HFFc6 (cell line): ENCODE data around the gene TMEM87A. TPM values are rescaled to one million over a fixed set of nuclear protein-coding genes. Genes with fewer than 3 reads are reported as not detected.

Experiments used
- DNase-seq: peaks from one replicate; pipeline ENCODE4 v3.0.0-alpha.2; 2018
- H3K27ac Mint-ChIP-seq: 2 replicates; pipeline ENCODE4 v1.8.0; 2020; ENCODE audit warnings: mild to moderate bottlenecking, mixed read lengths
- H3K27me3 Mint-ChIP-seq: 2 replicates; pipeline ENCODE4 v1.8.0; 2021; ENCODE audit warnings: mild to moderate bottlenecking, moderate library complexity, mixed read lengths; ENCODE audit not compliant: insufficient read depth
- H3K36me3 Mint-ChIP-seq: 2 replicates; pipeline ENCODE4 v1.8.0; 2021; ENCODE audit warnings: low read depth, mixed read lengths
- H3K4me1 Mint-ChIP-seq: 2 replicates; pipeline ENCODE4 v1.8.0; 2020; ENCODE audit warnings: low read depth, mixed read lengths
- H3K4me3 Mint-ChIP-seq: 2 replicates; pipeline ENCODE4 v1.8.0; 2020; ENCODE audit warnings: mild to moderate bottlenecking, moderate library complexity, mixed read lengths
- H3K9me3 Mint-ChIP-seq: 2 replicates; pipeline ENCODE4 v1.8.0; 2020; ENCODE audit warnings: mild to moderate bottlenecking, mixed read lengths
- total RNA-seq, 6 experiments: library from RNA; stranded (reverse); fragmentation: NEBNext Ultra II Directional; extraction: Animal tissue kit (Norgen Biotek cat#: 25700); gene quantifications; 2 replicates in 1 of 6; 3 replicates in 5 of 6; pipeline ENCODE4 v1.2.3, GENCODE V29; 2021
- TF ChIP-seq, protein P1 (sequence below): fragments of 200-600 bp; sonication (generic); IDR thresholded peaks from 2 replicates; pipeline ENCODE4 v1.5.0; 2021; ENCODE audit warnings: antibody characterized with exemption, mild to moderate bottlenecking

Gene TMEM87A
- total RNA-seq, 6 experiments from 2014 or later, result 37.7 to 43.5 (median 40.1) TPM

DNA sequence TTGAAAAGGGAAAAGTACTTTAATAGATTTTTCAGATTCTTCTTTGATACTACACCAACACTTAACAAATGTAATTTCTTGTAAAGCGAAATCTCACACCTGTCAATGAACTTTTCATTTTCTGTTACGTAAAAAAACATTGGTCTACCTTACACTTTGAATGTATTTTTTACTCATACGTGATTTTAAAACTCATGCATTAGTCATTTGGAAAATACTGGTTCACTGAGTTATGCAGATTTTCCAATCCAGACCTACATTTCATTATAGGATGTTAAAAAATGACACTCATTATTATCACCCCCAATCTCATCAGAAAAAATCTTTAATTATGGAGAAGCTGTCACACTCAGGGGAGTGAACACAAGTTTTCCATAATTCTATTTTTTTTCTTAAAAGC, 79.8 kb downstream of the TMEM87A start:
- no peak for DNase-seq
- no peaks in the 10 kb centered on the region for H3K9me3 Mint-ChIP-seq
- peaks cover 14% of the 10 kb centered on the region for H3K4me1 Mint-ChIP-seq
- H3K27ac Mint-ChIP-seq, result no peak overlapping the region
- H3K4me3 Mint-ChIP-seq, result no peak overlapping the region
- peaks cover 30% of the 10 kb centered on the region for H3K36me3 Mint-ChIP-seq
- TF ChIP-seq, protein P1, sequence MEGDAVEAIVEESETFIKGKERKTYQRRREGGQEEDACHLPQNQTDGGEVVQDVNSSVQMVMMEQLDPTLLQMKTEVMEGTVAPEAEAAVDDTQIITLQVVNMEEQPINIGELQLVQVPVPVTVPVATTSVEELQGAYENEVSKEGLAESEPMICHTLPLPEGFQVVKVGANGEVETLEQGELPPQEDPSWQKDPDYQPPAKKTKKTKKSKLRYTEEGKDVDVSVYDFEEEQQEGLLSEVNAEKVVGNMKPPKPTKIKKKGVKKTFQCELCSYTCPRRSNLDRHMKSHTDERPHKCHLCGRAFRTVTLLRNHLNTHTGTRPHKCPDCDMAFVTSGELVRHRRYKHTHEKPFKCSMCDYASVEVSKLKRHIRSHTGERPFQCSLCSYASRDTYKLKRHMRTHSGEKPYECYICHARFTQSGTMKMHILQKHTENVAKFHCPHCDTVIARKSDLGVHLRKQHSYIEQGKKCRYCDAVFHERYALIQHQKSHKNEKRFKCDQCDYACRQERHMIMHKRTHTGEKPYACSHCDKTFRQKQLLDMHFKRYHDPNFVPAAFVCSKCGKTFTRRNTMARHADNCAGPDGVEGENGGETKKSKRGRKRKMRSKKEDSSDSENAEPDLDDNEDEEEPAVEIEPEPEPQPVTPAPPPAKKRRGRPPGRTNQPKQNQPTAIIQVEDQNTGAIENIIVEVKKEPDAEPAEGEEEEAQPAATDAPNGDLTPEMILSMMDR, result no peak
- no peaks in the 10 kb centered on the region for H3K27me3 Mint-ChIP-seq

DNA sequence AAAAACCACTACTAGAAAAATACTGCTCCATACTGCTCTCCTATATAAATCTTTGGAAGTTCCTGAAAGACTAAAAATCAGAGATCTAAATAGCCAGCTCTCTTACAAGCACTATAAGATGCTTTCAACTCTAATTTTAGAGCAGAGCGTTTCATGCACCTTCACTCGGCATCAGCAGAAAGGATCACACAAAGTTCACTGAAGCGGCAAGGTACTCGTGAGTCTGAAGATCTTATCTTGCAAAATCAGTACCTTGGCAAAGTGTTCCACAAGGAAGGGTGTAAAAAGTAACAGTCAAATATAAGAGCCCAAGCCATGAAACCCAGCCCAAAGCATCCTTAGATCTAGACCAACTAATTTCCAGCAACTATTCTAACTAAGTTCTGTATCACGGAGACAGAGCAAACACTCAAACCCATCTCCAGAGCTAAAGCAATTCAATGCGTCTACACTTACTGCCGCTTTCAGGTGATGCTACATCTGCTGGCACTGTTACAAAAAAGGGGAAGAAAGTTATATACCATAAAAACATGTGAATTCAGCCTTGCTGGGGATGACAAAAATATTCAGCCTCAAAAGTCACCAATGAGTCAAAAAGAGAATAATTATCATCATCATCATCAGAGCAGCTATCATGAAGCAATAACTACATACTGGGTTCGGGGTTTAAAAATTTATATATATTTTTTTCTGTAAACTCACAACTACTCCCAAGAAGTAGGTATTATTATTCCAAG, 81.5 kb downstream of the TMEM87A start:
- no peaks in the 10 kb centered on the region for H3K27me3 Mint-ChIP-seq

DNA sequence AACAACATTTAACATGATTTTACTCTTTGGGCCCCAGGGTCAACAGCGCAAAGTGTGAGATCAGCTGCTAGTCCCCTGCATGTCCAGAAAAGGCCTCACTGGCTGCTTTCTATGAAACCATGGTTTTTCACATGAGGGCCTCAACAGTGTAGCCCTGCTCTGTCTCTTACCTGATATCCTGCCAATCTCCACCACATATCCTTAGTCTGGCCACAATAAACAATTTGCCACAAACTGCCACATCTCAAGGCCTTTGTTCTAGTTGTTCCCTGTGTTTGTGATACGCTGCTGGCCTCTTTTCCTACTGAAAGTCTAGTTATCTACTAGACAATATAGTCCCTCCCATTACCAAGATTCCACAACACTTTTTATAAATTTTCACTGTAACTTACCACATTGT, 82.9 kb downstream of the TMEM87A start:
- TF ChIP-seq, protein P1, result no peak
- H3K36me3 Mint-ChIP-seq, result peaks cover 33% of the 10 kb centered on the region
- no peaks in the 10 kb centered on the region for H3K9me3 Mint-ChIP-seq
- no peak overlapping the region for H3K4me3 Mint-ChIP-seq
- DNase-seq, result no peak
- H3K27me3 Mint-ChIP-seq, result no peaks in the 10 kb centered on the region
- no peak overlapping the region for H3K27ac Mint-ChIP-seq
- 0 out of 2 replicates have a peak, but pooled peaks cover 5% of the 10 kb centered on the region for H3K4me1 Mint-ChIP-seq

More for the DNA sequence above, 81.5 kb downstream of the TMEM87A start:
- Mint-ChIP-seq H3K36me3 (peaks cover 39% of the 10 kb centered on the region), H3K9me3 (no peaks in the 10 kb centered on the region), H3K27ac (no peak overlapping the region), H3K4me1 (0 out of 2 replicates have a peak, but pooled peaks cover 5% of the 10 kb centered on the region), H3K4me3 (no peak overlapping the region)
- DNase-seq, result no peak
- TF ChIP-seq, protein P1, result no peak

DNA sequence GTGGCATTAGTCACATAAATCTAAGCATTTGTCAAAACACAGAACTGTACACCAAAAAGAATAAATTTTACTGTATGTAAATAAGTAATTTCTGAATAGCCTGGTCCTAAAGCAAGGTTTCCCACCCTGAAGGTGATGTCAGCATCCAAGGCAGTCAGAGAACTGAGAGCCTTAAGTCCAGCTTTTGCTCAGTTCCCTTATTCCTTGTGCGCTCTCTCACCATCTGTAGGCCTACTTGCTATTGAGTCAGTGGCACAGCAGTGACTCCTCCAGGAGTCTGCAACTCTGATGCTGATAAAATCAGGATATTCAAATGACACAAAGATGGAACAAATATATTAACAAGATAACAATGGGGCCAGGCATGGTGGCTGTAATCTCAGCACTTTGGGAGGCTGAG, 87.4 kb downstream of the TMEM87A start:
- peaks cover 29% of the 10 kb centered on the region for H3K36me3 Mint-ChIP-seq
- H3K27ac Mint-ChIP-seq, result no peak overlapping the region
- H3K9me3 Mint-ChIP-seq, result no peaks in the 10 kb centered on the region
- no peak overlapping the region for H3K4me3 Mint-ChIP-seq
- DNase-seq, result no peak
- TF ChIP-seq, protein P1, result no peak
- H3K27me3 Mint-ChIP-seq, result no peaks in the 10 kb centered on the region
- no peaks in the 10 kb centered on the region for H3K4me1 Mint-ChIP-seq

DNA sequence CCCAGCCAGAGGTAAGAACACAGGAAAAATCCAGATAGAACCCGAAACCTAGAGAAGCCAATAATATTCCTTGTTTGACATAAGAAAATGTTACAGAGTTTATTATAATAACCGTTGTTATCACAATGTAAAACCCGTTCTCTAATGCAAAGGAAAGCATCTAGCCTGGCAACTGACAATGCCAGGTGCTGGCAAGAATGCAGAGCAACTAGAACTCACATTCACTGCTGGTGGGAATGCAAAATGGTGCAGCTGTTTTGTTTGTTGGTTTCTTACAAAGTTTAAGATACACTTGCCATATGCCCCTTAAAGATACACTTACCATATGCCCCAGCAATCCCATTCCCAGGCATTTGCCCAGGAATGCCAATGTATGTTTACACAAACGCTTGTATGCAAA, 88.5 kb downstream of the TMEM87A start:
- TF ChIP-seq, protein P1, result no peak
- Mint-ChIP-seq H3K36me3 (peaks cover 30% of the 10 kb centered on the region), H3K4me3 (no peak overlapping the region), H3K9me3 (no peaks in the 10 kb centered on the region), H3K27me3 (no peaks in the 10 kb centered on the region), H3K4me1 (no peaks in the 10 kb centered on the region), H3K27ac (no peak overlapping the region)
- no peak for DNase-seq
